Measurements from ENCODE around the gene SAP30BP. TPM values are rescaled to one million over a fixed set of nuclear protein-coding genes. Genes with fewer than 3 reads are reported as not detected.

Gene SAP30BP
- 119 TPM for polyA plus RNA-seq

DNA sequence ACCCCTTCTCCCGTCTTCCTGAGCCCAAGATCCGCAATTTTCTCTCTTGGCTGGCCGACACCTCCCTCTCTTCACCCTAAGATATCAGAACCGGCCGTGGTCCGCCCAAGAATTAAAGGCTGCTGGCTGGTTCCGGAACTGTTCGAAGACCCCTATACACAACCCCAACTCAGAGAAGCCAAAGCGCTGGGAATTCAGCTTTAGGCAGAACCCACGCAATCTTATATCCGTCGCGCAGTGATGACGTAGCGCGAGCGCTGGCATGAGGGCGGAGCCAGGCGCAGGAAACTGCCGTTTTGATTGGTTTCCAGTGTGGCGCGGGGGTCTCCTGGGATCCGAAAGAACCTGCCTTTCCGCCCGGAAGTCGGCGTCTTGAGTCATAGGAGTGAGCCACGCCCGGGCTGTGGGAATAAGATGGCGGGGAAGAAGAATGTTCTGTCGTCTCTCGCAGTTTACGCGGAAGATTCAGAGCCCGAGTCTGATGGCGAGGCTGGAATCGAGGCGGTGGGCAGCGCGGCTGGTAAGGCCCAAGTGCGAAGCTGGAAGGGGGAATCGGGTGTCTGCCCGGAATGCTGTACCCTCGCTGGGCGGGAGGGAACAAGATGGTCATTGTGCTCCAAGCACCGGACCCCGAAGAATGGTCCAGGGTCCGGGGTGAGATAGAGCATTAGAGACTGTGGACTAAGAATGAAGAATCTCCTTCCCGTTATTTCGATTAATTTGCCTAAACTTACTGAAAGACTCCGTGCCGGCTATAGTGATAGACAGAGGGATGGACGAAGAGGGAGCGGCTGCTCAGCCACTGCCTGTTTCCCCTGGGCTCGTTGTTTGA is at the start of gene SAP30BP, which contains the start of gene RECQL5:
TSS of gene SAP30BP (plus strand) at position 380 of the 832 bp plus-strand sequence. CDS start at position 415, 35 bp downstream.
TSS of gene RECQL5 (minus strand) at position 196 of the 832 bp plus-strand sequence. CDS start 597 bp downstream, outside the sequence.
- no peaks in the 10 kb centered on the region for H3K9me3 Mint-ChIP-seq
- H3K4me3 Mint-ChIP-seq = peak within 1 kb of the TSS in 3 of 4 donors; percentile 7 to 74 (median 53)
- H3K4me1 Mint-ChIP-seq = peaks cover 18 to 24% (median 23%) of the 10 kb centered on the region in 3 donors
- no peaks in the 10 kb centered on the region for H3K36me3 Mint-ChIP-seq
- H3K27ac Mint-ChIP-seq = peak within 1 kb of the TSS; percentile 20 to 76 (median 31)
- no peaks in the 10 kb centered on the region for H3K27me3 Mint-ChIP-seq

DNA sequence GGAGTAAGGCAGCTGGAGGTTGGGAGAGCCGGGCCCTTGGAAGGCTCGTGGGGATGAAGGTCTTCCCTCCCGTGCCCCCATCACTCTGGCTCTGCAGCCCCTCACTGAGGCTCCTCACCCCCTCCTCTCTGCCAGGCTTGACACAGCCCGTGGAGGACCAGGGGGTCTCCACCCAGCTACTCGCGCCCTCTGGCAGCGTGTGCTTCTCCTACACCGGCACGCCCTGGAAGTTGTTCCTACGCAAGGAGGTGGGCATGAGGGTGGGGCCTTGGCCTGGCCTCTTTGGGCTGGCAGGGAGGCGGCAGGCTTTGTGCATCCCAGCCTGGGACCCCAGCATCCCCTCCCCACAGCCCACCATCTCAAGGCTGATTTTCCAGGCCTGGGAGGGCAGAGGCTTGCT is 49.5 kb upstream of the SAP30BP start:
- Mint-ChIP-seq H3K27ac (no peak overlapping the region), H3K36me3 (no peaks in the 10 kb centered on the region), H3K4me1 (peaks cover 0 to 3% (median 2%) of the 10 kb centered on the region in 3 donors), H3K4me3 (no peak overlapping the region), H3K27me3 (no peaks in the 10 kb centered on the region), H3K9me3 (no peaks in the 10 kb centered on the region)

DNA sequence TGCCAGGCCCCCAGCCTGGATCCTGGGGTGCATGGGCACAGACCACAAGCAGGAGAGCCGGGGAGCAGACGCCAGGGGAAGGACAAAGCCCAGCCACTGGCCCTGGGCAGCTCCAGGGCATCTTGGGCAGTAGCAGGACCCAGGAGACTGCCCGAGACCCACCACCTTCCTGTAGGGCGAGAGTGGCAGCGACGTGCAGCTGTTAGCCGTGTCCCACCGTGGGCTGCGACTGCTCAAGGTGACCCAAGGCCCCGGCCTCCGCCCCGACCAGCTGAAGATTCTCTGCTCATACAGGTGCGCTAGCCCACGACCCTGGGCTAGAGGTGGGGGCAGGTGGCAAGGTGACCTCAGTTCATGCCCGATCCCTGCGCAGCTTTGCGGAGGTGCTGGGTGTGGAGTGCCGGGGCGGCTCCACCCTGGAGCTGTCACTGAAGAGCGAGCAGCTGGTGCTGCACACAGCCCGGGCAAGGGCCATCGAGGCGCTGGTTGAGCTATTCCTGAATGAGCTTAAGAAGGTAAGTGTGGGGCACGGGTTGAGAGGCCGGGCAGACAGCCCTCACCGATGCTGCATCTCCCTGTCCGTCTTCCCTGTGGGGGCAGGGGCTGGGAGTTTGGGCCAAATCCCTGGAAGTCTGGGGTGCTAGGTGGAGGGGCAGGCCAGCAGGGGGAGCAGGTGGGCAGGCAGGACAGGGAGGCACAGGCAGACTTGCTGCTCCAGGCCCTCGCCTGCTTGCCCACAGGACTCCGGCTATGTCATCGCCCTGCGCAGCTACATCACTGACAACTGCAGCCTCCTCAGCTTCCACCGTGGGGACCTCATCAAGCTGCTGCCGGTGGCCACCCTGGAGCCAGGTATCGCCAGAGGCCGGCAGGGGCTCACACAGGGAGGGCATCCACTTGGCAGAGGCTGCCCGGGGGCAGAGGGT is 47.4 kb upstream of the SAP30BP start:
- Mint-ChIP-seq H3K27me3 (no peaks in the 10 kb centered on the region), H3K4me3 (no peak overlapping the region), H3K36me3 (no peaks in the 10 kb centered on the region), H3K27ac (no peak overlapping the region), H3K9me3 (no peaks in the 10 kb centered on the region), H3K4me1 (peaks cover 0 to 3% (median 2%) of the 10 kb centered on the region in 3 donors)

DNA sequence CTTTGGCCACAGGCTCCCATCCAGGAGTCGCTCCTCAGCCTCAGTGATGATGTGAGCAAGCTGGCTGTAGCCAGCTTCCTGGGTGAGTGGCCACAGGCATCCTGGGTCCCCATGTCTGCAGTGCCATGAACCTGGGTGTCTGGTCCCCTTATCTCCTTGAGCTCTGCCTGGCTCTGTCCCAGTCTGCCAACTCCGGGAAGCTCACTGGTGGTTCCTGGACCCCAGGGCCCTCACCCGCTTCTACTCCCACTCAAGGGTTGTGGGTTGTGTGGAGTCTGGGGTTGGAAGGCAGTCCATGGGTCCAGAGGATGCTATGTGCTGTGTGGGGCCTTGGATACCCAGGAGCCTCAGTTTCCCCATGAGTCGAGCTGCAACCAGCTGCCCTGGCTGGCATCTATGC is 45.6 kb upstream of the SAP30BP start:
- Mint-ChIP-seq H3K27ac (no peak overlapping the region), H3K9me3 (no peaks in the 10 kb centered on the region), H3K36me3 (no peaks in the 10 kb centered on the region), H3K4me1 (peaks cover 0 to 3% (median 2%) of the 10 kb centered on the region in 3 donors), H3K4me3 (no peak overlapping the region), H3K27me3 (no peaks in the 10 kb centered on the region)

DNA sequence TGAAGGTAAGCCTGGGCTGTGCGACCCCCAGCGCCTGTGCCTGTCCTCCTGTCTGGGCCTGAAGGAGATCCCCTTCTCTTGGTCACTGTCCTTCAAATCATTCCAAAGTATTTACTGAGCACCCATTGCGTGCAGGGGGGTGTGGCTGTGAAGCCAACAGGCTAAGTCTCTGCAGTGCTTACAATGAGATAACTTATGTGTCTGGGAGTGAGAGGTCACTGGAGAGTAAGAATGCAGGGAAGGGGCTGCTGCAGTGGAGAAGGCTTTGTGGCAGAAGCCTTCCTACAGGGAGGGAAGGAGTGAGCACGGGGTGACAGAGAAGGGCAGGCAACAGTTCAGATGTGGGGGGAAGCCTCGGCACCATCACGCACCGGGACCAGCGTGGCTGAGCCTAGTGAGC is 45.1 kb upstream of the SAP30BP start:
- Mint-ChIP-seq H3K9me3 (no peaks in the 10 kb centered on the region), H3K27me3 (no peaks in the 10 kb centered on the region), H3K4me1 (peaks cover 0 to 3% (median 2%) of the 10 kb centered on the region in 3 donors), H3K4me3 (peak overlapping the region in 1 of 4 donors; percentile 39), H3K36me3 (no peaks in the 10 kb centered on the region), H3K27ac (peak overlapping the region in 1 of 3 donors; percentile 94)

DNA sequence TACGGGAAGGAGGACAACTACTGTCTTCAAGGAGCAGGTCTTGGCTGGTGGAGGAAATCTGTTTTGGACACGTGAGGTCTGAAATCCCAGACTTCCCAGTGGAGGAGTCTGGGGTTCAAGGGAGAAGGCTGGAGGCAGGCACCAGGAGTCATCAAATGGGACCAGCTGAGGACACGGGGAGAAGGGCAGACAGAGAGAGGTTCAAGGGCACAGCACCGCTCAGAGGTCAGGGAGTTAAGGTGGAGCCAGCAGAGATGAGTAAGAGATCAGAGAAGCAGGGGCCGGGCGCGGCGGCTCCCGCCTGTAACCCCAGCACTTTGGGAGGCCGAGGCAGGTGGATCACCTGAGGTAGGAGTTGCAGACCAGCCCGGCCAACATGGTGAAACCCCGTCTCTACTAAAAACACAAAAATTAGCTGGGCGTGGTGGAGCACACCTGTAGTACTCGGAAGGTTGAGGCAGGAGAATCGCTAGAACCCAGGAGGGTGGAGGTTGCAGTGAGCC is 44.3 kb upstream of the SAP30BP start:
- Mint-ChIP-seq H3K36me3 (no peaks in the 10 kb centered on the region), H3K27ac (peak overlapping the region in 1 of 3 donors; percentile 94)

DNA sequence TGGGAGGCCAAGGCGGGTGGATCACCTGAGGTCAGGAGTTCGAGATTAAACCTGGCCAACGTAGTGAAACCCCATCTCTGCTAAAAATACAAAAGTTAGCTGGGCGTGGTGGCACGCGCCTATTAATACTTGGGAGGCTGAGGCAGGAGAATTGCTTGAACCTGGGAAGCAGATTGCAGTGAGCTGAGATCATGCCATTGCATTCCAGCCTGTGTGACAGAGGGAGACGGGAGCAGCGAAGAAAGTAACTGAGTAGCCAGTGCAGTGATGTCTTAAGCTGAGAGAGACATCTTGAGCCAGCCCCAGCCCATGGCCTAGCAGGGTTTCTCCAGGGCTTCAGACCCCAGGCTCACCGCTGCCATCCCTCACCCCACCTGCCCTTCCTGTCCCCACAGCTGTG is 43.8 kb upstream of the SAP30BP start:
- H3K27me3 Mint-ChIP-seq = no peaks in the 10 kb centered on the region
- H3K4me3 Mint-ChIP-seq = no peak overlapping the region

More for the DNA sequence above, 44.3 kb upstream of the SAP30BP start:
- peaks cover 0 to 3% (median 2%) of the 10 kb centered on the region in 3 donors for H3K4me1 Mint-ChIP-seq
- peak overlapping the region in 1 of 4 donors; percentile 33 for H3K4me3 Mint-ChIP-seq
- no peaks in the 10 kb centered on the region for H3K27me3 Mint-ChIP-seq
- H3K9me3 Mint-ChIP-seq = no peaks in the 10 kb centered on the region

DNA sequence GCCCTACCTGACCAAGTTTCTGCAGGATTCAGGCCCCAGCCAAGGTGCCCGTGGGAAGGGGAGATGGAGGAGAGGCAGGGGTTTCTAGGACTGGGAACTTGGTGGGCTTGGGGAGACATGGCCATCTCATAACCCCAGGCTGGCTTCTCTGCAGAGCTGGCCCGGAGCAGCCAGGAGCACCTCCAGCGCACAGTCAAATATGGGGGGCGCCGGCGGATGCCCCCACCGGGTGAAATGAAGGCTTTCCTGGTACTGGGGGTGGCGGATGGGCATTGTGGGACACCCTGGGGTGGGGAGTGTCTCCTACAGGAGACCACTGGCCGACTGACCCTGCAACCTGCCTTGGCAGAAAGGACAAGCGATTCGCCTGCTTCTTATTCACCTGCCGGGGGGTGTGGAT is 43.1 kb upstream of the SAP30BP start:
- H3K9me3 Mint-ChIP-seq = no peaks in the 10 kb centered on the region
- H3K4me3 Mint-ChIP-seq = no peak overlapping the region
- H3K4me1 Mint-ChIP-seq = peaks cover 0 to 3% (median 2%) of the 10 kb centered on the region in 3 donors
- no peaks in the 10 kb centered on the region for H3K36me3 Mint-ChIP-seq
- peak overlapping the region in 1 of 3 donors; percentile 27 for H3K27ac Mint-ChIP-seq
- no peaks in the 10 kb centered on the region for H3K27me3 Mint-ChIP-seq

More for the DNA sequence above, 43.8 kb upstream of the SAP30BP start:
- H3K27ac Mint-ChIP-seq = no peak overlapping the region
- H3K4me1 Mint-ChIP-seq = peaks cover 0 to 3% (median 2%) of the 10 kb centered on the region in 3 donors
- H3K9me3 Mint-ChIP-seq = no peaks in the 10 kb centered on the region
- no peaks in the 10 kb centered on the region for H3K36me3 Mint-ChIP-seq

DNA sequence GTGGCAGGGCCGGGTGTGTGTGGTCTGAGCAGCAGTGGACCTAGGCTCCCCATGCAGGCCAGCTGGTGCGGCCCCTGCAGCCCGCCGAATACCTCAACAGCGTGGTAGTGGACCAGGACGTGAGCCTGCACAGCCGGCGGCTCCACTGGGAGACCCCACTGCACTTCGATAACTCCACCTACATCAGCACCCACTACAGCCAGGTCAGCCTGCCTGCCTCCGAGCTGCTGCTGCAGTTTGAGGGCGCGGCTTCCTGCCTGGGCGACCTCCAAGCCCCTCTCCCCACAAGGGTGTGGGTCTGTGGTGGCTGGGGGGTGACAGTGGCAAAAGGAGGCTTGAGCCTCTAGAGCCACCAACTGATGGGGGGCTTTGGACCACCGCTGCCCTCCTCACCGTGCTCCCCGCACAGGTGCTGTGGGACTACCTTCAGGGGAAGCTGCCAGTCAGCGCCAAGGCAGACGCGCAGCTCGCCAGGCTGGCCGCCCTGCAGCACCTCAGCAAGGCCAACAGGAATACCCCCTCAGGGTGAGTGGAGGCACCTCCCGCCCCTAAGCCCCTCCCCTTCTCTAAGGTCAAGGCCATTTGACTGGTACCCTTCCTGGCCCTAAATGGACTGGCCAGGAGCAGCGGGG is 42.3 kb upstream of the SAP30BP start:
- Mint-ChIP-seq H3K36me3 (no peaks in the 10 kb centered on the region), H3K4me1 (peaks cover 0 to 3% (median 2%) of the 10 kb centered on the region in 3 donors), H3K27me3 (no peaks in the 10 kb centered on the region), H3K4me3 (no peak overlapping the region), H3K27ac (no peak overlapping the region), H3K9me3 (no peaks in the 10 kb centered on the region)

DNA sequence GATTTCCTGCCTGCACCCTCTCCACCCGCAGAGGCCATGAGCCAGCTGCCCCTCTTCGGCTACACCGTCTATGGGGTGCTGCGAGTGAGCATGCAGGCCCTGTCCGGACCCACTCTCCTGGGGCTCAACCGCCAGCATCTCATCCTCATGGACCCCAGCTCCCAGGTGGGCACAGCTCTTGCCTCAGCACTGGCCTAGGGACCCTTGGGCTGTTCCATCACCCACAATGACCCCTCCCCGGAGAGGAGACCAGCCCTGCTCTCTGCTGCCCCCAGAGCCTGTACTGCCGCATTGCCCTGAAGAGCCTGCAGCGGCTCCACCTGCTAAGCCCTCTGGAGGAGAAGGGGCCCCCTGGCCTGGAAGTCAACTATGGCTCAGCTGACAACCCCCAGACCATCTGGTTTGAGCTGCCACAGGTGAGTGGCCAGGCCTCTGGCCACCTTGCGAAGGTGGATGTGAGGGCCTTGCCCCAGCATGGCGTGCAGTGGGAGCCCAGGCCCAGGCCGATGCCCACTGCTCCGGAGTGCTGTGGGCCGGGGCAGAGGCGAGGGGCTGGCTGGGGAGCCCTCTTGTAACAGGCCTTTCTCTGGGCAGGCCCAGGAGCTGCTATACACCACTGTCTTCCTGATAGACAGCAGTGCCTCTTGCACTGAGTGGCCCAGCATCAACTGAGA is 41.2 kb upstream of the SAP30BP start:
- H3K4me1 Mint-ChIP-seq = peaks cover 0 to 3% (median 2%) of the 10 kb centered on the region in 3 donors
- no peak overlapping the region for H3K4me3 Mint-ChIP-seq
- no peaks in the 10 kb centered on the region for H3K27me3 Mint-ChIP-seq
- H3K9me3 Mint-ChIP-seq = no peaks in the 10 kb centered on the region
- no peaks in the 10 kb centered on the region for H3K36me3 Mint-ChIP-seq
- H3K27ac Mint-ChIP-seq = peak overlapping the region in 1 of 3 donors; percentile 80

DNA sequence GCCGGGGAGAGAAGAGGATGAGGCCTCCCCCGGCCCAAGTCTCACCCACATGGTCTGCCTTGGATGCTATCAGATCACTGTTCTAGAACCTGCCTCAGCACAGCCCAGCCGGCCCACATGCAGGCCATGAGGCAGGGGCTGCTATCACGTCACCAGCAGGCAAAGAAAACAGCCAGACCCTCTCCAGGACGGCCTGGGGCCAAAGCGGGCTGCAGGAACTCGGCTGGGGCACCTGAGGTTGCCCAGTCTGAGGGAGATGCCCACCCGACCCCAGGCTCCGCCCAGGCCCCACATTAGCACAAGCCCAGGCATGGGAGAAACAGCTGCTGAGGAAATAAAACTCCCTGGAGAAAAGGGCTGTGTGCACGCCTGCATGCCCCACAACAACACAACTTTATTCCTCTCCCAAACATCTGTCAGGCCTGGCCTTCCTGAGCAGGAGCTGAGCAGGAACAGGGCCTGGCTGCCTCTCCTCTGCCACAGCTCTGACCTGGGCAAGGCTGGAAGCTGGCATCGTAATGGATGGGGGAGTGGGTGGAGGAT is 40.6 kb upstream of the SAP30BP start:
- Mint-ChIP-seq H3K9me3 (no peaks in the 10 kb centered on the region), H3K4me1 (peaks cover 0 to 3% (median 2%) of the 10 kb centered on the region in 3 donors), H3K4me3 (no peak overlapping the region), H3K27ac (peak overlapping the region in 1 of 3 donors; percentile 80), H3K36me3 (no peaks in the 10 kb centered on the region), H3K27me3 (no peaks in the 10 kb centered on the region)

DNA sequence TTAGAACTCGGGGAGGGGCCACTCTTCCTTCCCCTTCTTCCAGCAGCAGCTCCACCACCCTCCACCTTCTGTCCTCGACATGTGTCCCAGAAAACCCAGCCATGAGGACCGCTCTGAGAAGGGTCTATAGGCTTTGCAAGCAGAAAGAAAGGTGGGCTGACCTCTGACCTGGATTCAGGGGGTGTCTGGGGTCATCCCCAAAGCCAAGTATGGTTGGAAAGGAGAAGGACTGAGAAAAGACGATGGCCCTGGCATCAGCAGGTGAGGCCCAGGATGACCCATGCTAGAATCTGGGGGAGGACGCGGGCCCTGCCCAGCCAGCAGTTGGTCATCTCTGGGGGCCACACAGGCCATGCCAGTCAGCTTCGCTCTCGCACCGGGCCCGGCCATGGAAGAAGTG is 40.0 kb upstream of the SAP30BP start:
- Mint-ChIP-seq H3K4me1 (peaks cover 0 to 2% (median 1%) of the 10 kb centered on the region in 3 donors), H3K27me3 (no peaks in the 10 kb centered on the region), H3K9me3 (no peaks in the 10 kb centered on the region), H3K27ac (no peak overlapping the region), H3K4me3 (no peak overlapping the region), H3K36me3 (no peaks in the 10 kb centered on the region)

DNA sequence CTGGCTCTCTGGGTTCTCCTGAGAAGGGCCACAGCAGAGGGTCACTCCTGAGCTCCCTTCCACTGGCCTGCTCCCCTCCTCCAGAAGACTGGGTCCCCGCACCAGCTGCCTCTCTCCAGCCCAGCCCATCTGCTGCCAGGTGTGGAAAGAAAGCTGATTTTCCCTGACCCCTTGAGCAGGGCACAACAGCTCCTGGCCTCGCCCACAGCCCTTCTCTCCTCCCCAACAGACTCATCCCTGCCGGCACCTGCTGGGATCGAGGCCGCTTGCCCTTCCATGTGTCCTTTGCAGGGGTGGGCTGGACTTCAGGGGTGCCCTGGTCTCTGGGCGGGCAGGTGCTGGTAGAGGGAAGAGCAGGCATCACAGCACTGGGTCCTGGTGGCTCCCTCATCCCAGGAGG is 38.7 kb upstream of the SAP30BP start:
- H3K4me3 Mint-ChIP-seq = no peak overlapping the region
- no peaks in the 10 kb centered on the region for H3K27me3 Mint-ChIP-seq
- H3K27ac Mint-ChIP-seq = no peak overlapping the region
- no peaks in the 10 kb centered on the region for H3K9me3 Mint-ChIP-seq
- peaks cover 0 to 4% (median 2%) of the 10 kb centered on the region in 3 donors for H3K4me1 Mint-ChIP-seq
- H3K36me3 Mint-ChIP-seq = no peaks in the 10 kb centered on the region

DNA sequence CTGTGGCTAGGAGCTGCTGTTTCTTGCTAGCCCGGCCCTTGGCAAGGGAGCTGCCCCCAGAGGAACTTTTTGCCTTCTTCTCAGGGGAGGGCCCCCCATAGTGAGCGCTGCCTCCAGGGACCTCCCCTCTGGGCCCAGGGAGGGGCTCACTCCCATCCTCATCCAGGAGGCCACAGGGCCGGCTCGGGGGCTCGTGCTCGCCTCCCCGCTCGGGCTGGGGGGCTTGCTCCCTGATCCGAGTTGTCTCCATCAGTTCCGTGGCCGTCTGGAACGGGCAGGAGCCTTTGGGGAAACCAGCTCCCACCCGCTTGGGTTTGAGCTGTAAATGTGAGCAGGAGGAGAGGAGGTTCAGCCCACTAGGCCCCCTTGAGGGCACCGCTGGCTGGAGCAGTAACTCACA is 38.0 kb upstream of the SAP30BP start:
- H3K27me3 Mint-ChIP-seq = no peaks in the 10 kb centered on the region
- H3K9me3 Mint-ChIP-seq = no peaks in the 10 kb centered on the region
- peaks cover 2 to 6% (median 3%) of the 10 kb centered on the region in 3 donors for H3K4me1 Mint-ChIP-seq
- H3K36me3 Mint-ChIP-seq = peaks cover 1% of the 10 kb centered on the region
- H3K27ac Mint-ChIP-seq = no peak overlapping the region
- no peak overlapping the region for H3K4me3 Mint-ChIP-seq

Data from IgD-negative memory B cell (primary cell).